Trophoblast cell (in vitro differentiated cells and primary cell): ENCODE data around the gene CBX2.

Experiments used
- DNase-seq, 2 donors: peaks; one replicate each; pipeline ENCODE4 v3.0.0-alpha.2; 2016
- H2AFZ ChIP-seq: 2 replicates; pipeline ENCODE4 v1.6.1; 2013; ENCODE audit warnings: low read length, moderate library complexity, mild to moderate bottlenecking; ENCODE audit not compliant: insufficient read depth, poor library complexity
- H2AK5ac ChIP-seq: 2 replicates; pipeline ENCODE4 v1.6.1; 2013; ENCODE audit warnings: mild to moderate bottlenecking, low read length
- H2BK120ac ChIP-seq: 2 replicates; pipeline ENCODE4 v1.6.1; 2013; ENCODE audit warnings: low read length, mild to moderate bottlenecking, moderate library complexity; ENCODE audit not compliant: insufficient read depth, poor library complexity
- H2BK12ac ChIP-seq: 2 replicates; pipeline ENCODE4 v1.6.1; 2013; ENCODE audit warnings: mild to moderate bottlenecking, low read length, moderate library complexity
- H2BK5ac ChIP-seq: 2 replicates; pipeline ENCODE4 v1.6.1; 2013; ENCODE audit warnings: low read length, low read depth, moderate library complexity, mild to moderate bottlenecking; ENCODE audit not compliant: poor library complexity
- H3K14ac ChIP-seq: 2 replicates; pipeline ENCODE4 v1.6.1; 2013; ENCODE audit warnings: mild to moderate bottlenecking, low read length
- H3K18ac ChIP-seq: 2 replicates; pipeline ENCODE4 v1.6.1; 2013; ENCODE audit warnings: mild to moderate bottlenecking, low read length
- H3K23ac ChIP-seq: 2 replicates; pipeline ENCODE4 v1.6.1; 2013; ENCODE audit warnings: low read length
- H3K27ac ChIP-seq: 2 replicates; pipeline ENCODE4 v1.5.1; 2013; ENCODE audit warnings: low read depth, mild to moderate bottlenecking, inconsistent platforms, low read length, moderate library complexity
- H3K27me3 ChIP-seq: 2 replicates; pipeline ENCODE4 v1.6.1; 2013; ENCODE audit warnings: inconsistent platforms, mild to moderate bottlenecking, low read length, moderate library complexity; ENCODE audit not compliant: insufficient read depth
- H3K36me3 ChIP-seq, 2 experiments: 1 replicate in 1 of 2; 2 replicates in 1 of 2; pipeline ENCODE4 v1.6.1; 2013; ENCODE audit warnings: low read length in 2 of 2, mild to moderate bottlenecking in 2 of 2, moderate library complexity in 1 of 2; ENCODE audit not compliant: insufficient read depth in 2 of 2, control insufficient read depth in 1 of 2
- H3K4ac ChIP-seq: 2 replicates; pipeline ENCODE4 v1.6.1; 2013; ENCODE audit warnings: low read depth, mild to moderate bottlenecking, low read length, moderate library complexity
- H3K4me1 ChIP-seq, 2 experiments: 1 replicate in 1 of 2; 2 replicates in 1 of 2; pipeline ENCODE4 v1.6.1; 2013; ENCODE audit warnings: low read length in 2 of 2, mild to moderate bottlenecking in 2 of 2, moderate library complexity in 1 of 2; ENCODE audit not compliant: insufficient read depth in 2 of 2, control insufficient read depth in 1 of 2
- H3K4me2 ChIP-seq: 2 replicates; pipeline ENCODE4 v1.6.1; 2013; ENCODE audit warnings: inconsistent platforms, mild to moderate bottlenecking, low read length, moderate library complexity
- H3K4me3 ChIP-seq: 2 replicates; pipeline ENCODE4 v1.5.1; 2013; ENCODE audit warnings: mild to moderate bottlenecking, low read depth, low read length, inconsistent platforms
- H3K79me1 ChIP-seq: one replicate; pipeline ENCODE4 v1.6.1; 2013; ENCODE audit warnings: low read length
- H3K79me2 ChIP-seq: 2 replicates; pipeline ENCODE4 v1.6.1; 2013; ENCODE audit warnings: low read length, mild to moderate bottlenecking; ENCODE audit not compliant: control insufficient read depth, insufficient read depth, poor library complexity
- H3K9ac ChIP-seq: 2 replicates; pipeline ENCODE4 v1.6.1; 2013; ENCODE audit warnings: mild to moderate bottlenecking, low read length
- H3K9me3 ChIP-seq: 2 replicates; pipeline ENCODE4 v1.6.1; 2013; ENCODE audit warnings: low read depth, mild to moderate bottlenecking, control low read depth, inconsistent platforms, low read length; ENCODE audit not compliant: insufficient read depth
- H4K12ac ChIP-seq: 2 replicates; pipeline ENCODE4 v1.6.1; 2013; ENCODE audit warnings: low read depth, mild to moderate bottlenecking, low read length, moderate library complexity
- H4K8ac ChIP-seq: 2 replicates; pipeline ENCODE4 v1.6.1; 2013; ENCODE audit warnings: low read depth, mild to moderate bottlenecking, low read length, moderate library complexity
- H4K91ac ChIP-seq: one replicate; pipeline ENCODE4 v1.6.1; 2013; ENCODE audit warnings: low read depth, mild to moderate bottlenecking, low read length, moderate library complexity
- WGBS: extraction: QIAGEN DNeasy Blood & Tissue Kit; methylation state at CpG from one replicate; pipeline ENCODE4 v1.1.7; 2013; ENCODE audit warnings: missing lambda C conversion rate; ENCODE audit not compliant: insufficient read length, insufficient coverage; ENCODE audit errors: extremely low coverage; 5-methylcytosine and 5-hydroxymethylcytosine counted together

The CBX2 gene

DNA sequence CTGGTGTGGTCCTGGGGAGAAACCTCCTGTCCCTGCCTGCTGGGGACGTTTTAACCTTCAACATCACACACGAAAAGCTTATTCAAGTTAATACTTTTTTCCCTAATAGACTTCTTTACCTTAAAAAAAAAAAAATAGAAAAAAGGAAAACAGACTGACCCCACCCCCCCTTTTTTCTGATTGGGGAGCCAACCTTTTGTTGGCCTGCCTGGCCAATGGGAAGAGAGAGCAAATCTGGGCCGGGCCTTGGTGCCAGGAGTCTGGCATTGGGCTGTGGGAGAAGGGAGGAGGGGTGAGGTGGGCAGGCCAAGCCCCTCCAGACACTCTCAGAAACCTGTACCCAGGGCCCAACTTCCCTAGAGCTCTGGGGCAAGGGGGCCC lies 16.0 kb downstream of the CBX2 start:
- H3K9me3 ChIP-seq, result peaks cover 10% of the 10 kb centered on the region
- H4K8ac ChIP-seq, result no peak overlapping the region
- peaks cover 78% of the 10 kb centered on the region for H3K27me3 ChIP-seq
- H3K23ac ChIP-seq, result no peak overlapping the region
- H3K79me1 ChIP-seq, result peaks cover 10% of the 10 kb centered on the region
- no peak overlapping the region for H2BK5ac ChIP-seq
- no peak overlapping the region for H3K27ac ChIP-seq
- H3K14ac ChIP-seq, result no peak overlapping the region
- no peak overlapping the region for H4K91ac ChIP-seq
- H3K36me3 ChIP-seq, result peaks cover 0 to 6% of the 10 kb centered on the region in 2 experiments
- peaks cover 3% of the 10 kb centered on the region for H3K79me2 ChIP-seq
- no peak overlapping the region for H2BK120ac ChIP-seq
- no peak overlapping the region for H3K18ac ChIP-seq
- H3K4me3 ChIP-seq, result no peak overlapping the region
- no peak for DNase-seq
- no peak overlapping the region for H2AFZ ChIP-seq
- peak overlapping the region; percentile 48 for H3K4me2 ChIP-seq
- H3K9ac ChIP-seq, result no peak overlapping the region
- H4K12ac ChIP-seq, result no peak overlapping the region
- H2AK5ac ChIP-seq, result no peak overlapping the region
- H2BK12ac ChIP-seq, result no peak overlapping the region
- peaks cover 18 to 27% of the 10 kb centered on the region in 2 experiments for H3K4me1 ChIP-seq
- WGBS, result no CpG with 5 or more reads among the region's 3 CpGs
- no peak overlapping the region for H3K4ac ChIP-seq

GRCh38 chr17:79794659-79795511 lies 16.9 kb downstream of the CBX2 start:
- Histone ChIP-seq H3K4me3 (no peak overlapping the region), H2BK5ac (no peak overlapping the region), H2AK5ac (no peak overlapping the region), H3K9me3 (peaks cover 12% of the 10 kb centered on the region), H2BK120ac (no peak overlapping the region), H3K18ac (no peak overlapping the region), H4K12ac (no peak overlapping the region), H2AFZ (no peak overlapping the region), H3K27ac (no peak overlapping the region), H4K91ac (no peak overlapping the region), H3K4me1 (peaks cover 18 to 24% of the 10 kb centered on the region in 2 experiments), H3K36me3 (peaks cover 0 to 6% of the 10 kb centered on the region in 2 experiments), H4K8ac (no peak overlapping the region), H3K79me2 (peaks cover 3% of the 10 kb centered on the region), H3K27me3 (peaks cover 78% of the 10 kb centered on the region), H3K14ac (no peak overlapping the region), H3K79me1 (peaks cover 10% of the 10 kb centered on the region), H3K4ac (no peak overlapping the region), H3K9ac (no peak overlapping the region), H3K23ac (no peak overlapping the region), H2BK12ac (no peak overlapping the region), H3K4me2 (no peak overlapping the region)
- no peak for DNase-seq
- WGBS, result no CpG with 5 or more reads among the region's 47 CpGs

GRCh38 chr17:79795795-79796443 lies 18.0 kb downstream of the CBX2 start:
- H4K91ac ChIP-seq, result no peak overlapping the region
- H3K79me1 ChIP-seq, result peaks cover 10% of the 10 kb centered on the region
- no peak overlapping the region for H2AFZ ChIP-seq
- H3K4me2 ChIP-seq, result peak overlapping the region; percentile 53
- H4K12ac ChIP-seq, result no peak overlapping the region
- no peak overlapping the region for H2AK5ac ChIP-seq
- no peak overlapping the region for H3K18ac ChIP-seq
- H3K9me3 ChIP-seq, result peaks cover 5% of the 10 kb centered on the region
- H3K14ac ChIP-seq, result no peak overlapping the region
- H2BK5ac ChIP-seq, result no peak overlapping the region
- no peak overlapping the region for H3K4ac ChIP-seq
- H3K27me3 ChIP-seq, result peaks cover 78% of the 10 kb centered on the region
- no peak overlapping the region for H3K9ac ChIP-seq
- no CpG with 5 or more reads among the region's 8 CpGs for WGBS
- peaks cover 3% of the 10 kb centered on the region for H3K79me2 ChIP-seq
- no peak overlapping the region for H3K23ac ChIP-seq
- H3K27ac ChIP-seq, result no peak overlapping the region
- H3K4me3 ChIP-seq, result no peak overlapping the region
- H3K36me3 ChIP-seq, result peaks cover 0 to 6% of the 10 kb centered on the region in 2 experiments
- H3K4me1 ChIP-seq, result peaks cover 21 to 28% of the 10 kb centered on the region in 2 experiments
- no peak for DNase-seq
- no peak overlapping the region for H4K8ac ChIP-seq
- no peak overlapping the region for H2BK12ac ChIP-seq
- no peak overlapping the region for H2BK120ac ChIP-seq

GRCh38 chr17:79796444-79796762 lies 18.5 kb downstream of the CBX2 start:
- no peak overlapping the region for H3K4ac ChIP-seq
- peak overlapping the region; percentile 84 for H4K91ac ChIP-seq
- H2BK120ac ChIP-seq, result no peak overlapping the region
- H3K36me3 ChIP-seq, result peaks cover 0 to 6% of the 10 kb centered on the region in 2 experiments
- H2BK12ac ChIP-seq, result no peak overlapping the region
- H3K27me3 ChIP-seq, result peaks cover 78% of the 10 kb centered on the region
- no CpG with 5 or more reads among the region's 19 CpGs for WGBS
- peak overlapping the region; percentile 85 for H3K18ac ChIP-seq
- H2AK5ac ChIP-seq, result no peak overlapping the region
- no peak overlapping the region for H4K12ac ChIP-seq
- no peak overlapping the region for H3K9ac ChIP-seq
- peak overlapping the region; percentile 53 for H3K4me2 ChIP-seq
- H3K79me2 ChIP-seq, result peaks cover 3% of the 10 kb centered on the region
- H3K4me1 ChIP-seq, result peaks cover 23 to 33% of the 10 kb centered on the region in 2 experiments
- H2AFZ ChIP-seq, result peak overlapping the region; percentile 72
- H4K8ac ChIP-seq, result peak overlapping the region; percentile 93
- peak; percentile 28 to 58 for DNase-seq
- peaks cover 4% of the 10 kb centered on the region for H3K9me3 ChIP-seq
- H3K14ac ChIP-seq, result no peak overlapping the region
- H3K27ac ChIP-seq, result no peak overlapping the region
- H3K79me1 ChIP-seq, result peaks cover 10% of the 10 kb centered on the region
- H2BK5ac ChIP-seq, result no peak overlapping the region
- H3K23ac ChIP-seq, result no peak overlapping the region
- peak overlapping the region; percentile 82 for H3K4me3 ChIP-seq
